ENCODE data around the gene INSIG1. TPM values are rescaled to one million over a fixed set of nuclear protein-coding genes. Genes with fewer than 3 reads are reported as not detected.

Gene INSIG1
- total and polyA plus RNA-seq, 2 of the 4 experiments (the other 2 are of a cell fraction) = 19.0 to 26.0 TPM

DNA sequence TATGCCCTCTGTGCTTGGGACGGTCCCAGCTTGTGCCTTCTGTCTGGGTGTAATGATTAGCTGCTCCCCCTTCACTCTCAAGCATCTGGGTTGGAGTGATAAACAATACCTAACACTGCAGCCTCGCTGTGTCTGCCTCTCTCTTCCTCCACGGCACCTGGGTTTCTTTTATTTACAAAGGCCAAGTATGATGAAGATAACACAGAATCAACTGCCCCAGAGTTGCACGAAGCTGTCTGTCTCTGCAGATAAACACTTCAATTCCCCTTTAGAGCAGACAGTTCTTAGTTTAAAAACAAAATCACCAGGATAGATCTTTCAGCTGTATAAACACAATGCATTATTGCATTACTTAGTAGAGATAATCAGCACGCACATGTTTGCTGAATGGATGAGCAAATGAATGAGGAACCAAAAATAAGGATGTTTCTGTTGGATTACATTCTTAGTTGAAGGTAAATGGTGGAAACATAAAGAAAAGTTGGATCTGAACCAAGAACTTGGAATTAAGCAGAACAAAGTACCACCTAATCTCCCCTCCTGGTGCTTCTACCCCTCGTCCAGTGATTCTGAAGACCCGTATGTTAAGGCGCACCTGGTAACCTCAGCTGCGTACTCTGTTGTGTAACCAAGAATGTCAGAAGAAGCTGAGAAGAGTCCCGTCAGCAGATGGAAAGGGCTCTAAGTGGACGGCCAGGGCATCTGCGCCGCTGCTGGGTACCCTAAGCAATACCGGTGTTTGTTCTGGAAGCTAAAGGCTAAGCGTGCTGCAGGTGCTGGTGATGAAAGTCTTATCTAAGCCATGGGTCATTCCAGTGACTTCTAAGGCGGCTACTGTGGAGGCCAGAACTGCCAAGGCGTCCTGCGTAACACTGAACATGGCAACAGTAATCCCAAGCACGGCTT lies 26.6 kb downstream of the INSIG1 start:
- H2BK5ac ChIP-seq (ENCODE audit: low read depth, low read length, poor library complexity, severe bottlenecking) = no peak overlapping the region
- no peak overlapping the region for H2BK20ac ChIP-seq (ENCODE audit: low read depth, low read length)
- H4K8ac ChIP-seq (ENCODE audit: low read depth in 2 of 2, low read length in 2 of 2) = no peak overlapping the region
- DNase-seq (no peak), ATAC-seq (ENCODE audit: low read depth) (no peak)
- H3K9me1 ChIP-seq (ENCODE audit: insufficient read depth, low read length) = no peaks in the 10 kb centered on the region
- no peaks in the 10 kb centered on the region for H3K4me1 ChIP-seq (ENCODE audit: control insufficient read depth, insufficient read depth, low read length)
- dilution Hi-C loops (cut with HindIII; ENCODE audit: low sequenced_read_pairs, unreplicated experiment) = no loop called here
- H3K36me3 ChIP-seq (ENCODE audit: control insufficient read depth, insufficient read depth, low read length) = no peaks in the 10 kb centered on the region
- H3K9me3 ChIP-seq (ENCODE audit: control insufficient read depth, insufficient read depth, low read length) = no peaks in the 10 kb centered on the region
- no peak overlapping the region for H3K4ac ChIP-seq (ENCODE audit: low read depth, low read length)
- CTCF ChIA-PET = no interaction called here
- H3K27ac ChIP-seq (ENCODE audit: insufficient read depth, low read length) = no peak overlapping the region
- H3K14ac ChIP-seq (replicated peaks; ENCODE audit: low read depth, low read length) = no peak overlapping the region
- H2AK9ac ChIP-seq (replicated peaks; ENCODE audit: low read depth, low read length, poor library complexity) = no peak overlapping the region
- no peak overlapping the region for H2BK120ac ChIP-seq (ENCODE audit: low read depth, low read length)
- no peak overlapping the region for H4K91ac ChIP-seq (ENCODE audit: insufficient read depth, low read depth, low read length)
- no peak overlapping the region for H2AK5ac ChIP-seq (ENCODE audit: low read depth, low read length)
- TF ChIP-seq MAFK (IDR thresholded peaks at IDR 0.05; ENCODE audit: low read depth, low read length) (no peak), NFE2L2 (IDR thresholded peaks at IDR 0.05; ENCODE audit: low read depth, low read length) (no peak), RFX5 (IDR thresholded peaks at IDR 0.05; ENCODE audit: low read depth, low read length) (no peak), SMC3 (IDR thresholded peaks at IDR 0.05; ENCODE audit: low read depth, low read length) (no peak), ELK1 (IDR thresholded peaks at IDR 0.05; ENCODE audit: borderline replicate concordance, low read depth, low read length) (no peak), RAD21 (IDR thresholded peaks at IDR 0.05; ENCODE audit: low read length) (no peak), FOS (IDR thresholded peaks at IDR 0.05; ENCODE audit: low read depth, low read length) (no peak), MAZ (IDR thresholded peaks at IDR 0.05; ENCODE audit: borderline replicate concordance, low read depth, low read length) (no peak), CEBPB (IDR thresholded peaks at IDR 0.05; ENCODE audit: low read depth, low read length) (no peak), MXI1 (IDR thresholded peaks at IDR 0.05; ENCODE audit: borderline replicate concordance, low read depth, low read length) (no peak), CHD1 (IDR thresholded peaks at IDR 0.05; ENCODE audit: low read depth, low read length) (no peak), POLR2A (IDR thresholded peaks at IDR 0.05; ENCODE audit: low read depth, low read length) (no peak)
- TF ChIP-seq, protein P1, sequence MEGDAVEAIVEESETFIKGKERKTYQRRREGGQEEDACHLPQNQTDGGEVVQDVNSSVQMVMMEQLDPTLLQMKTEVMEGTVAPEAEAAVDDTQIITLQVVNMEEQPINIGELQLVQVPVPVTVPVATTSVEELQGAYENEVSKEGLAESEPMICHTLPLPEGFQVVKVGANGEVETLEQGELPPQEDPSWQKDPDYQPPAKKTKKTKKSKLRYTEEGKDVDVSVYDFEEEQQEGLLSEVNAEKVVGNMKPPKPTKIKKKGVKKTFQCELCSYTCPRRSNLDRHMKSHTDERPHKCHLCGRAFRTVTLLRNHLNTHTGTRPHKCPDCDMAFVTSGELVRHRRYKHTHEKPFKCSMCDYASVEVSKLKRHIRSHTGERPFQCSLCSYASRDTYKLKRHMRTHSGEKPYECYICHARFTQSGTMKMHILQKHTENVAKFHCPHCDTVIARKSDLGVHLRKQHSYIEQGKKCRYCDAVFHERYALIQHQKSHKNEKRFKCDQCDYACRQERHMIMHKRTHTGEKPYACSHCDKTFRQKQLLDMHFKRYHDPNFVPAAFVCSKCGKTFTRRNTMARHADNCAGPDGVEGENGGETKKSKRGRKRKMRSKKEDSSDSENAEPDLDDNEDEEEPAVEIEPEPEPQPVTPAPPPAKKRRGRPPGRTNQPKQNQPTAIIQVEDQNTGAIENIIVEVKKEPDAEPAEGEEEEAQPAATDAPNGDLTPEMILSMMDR (conservative IDR thresholded peaks at IDR 0.05; ENCODE audit: low read depth, low read length) = no peak
- no peak overlapping the region for H2BK15ac ChIP-seq (ENCODE audit: low read depth, low read length)
- H3K79me1 ChIP-seq (ENCODE audit: low read depth in 1 of 2, low read length in 2 of 2) = no peaks in the 10 kb centered on the region
- no TSS peak for BruUV-seq (replicated peaks)
- H3K9ac ChIP-seq (ENCODE audit: low read depth, low read length) = no peak overlapping the region
- H3K27me3 ChIP-seq (ENCODE audit: control insufficient read depth, insufficient read depth, low read length) = no peaks in the 10 kb centered on the region; the same call in 1 of the 2 replicates
- H3K4me3 ChIP-seq (ENCODE audit: insufficient read depth, low read depth, low read length) = no peak overlapping the region
- H4K20me1 ChIP-seq (ENCODE audit: insufficient read depth, low read length) = no peaks in the 10 kb centered on the region
- POLR2A ChIA-PET (ENCODE audit: unreplicated experiment) = no interaction called here
- H3K56ac ChIP-seq (ENCODE audit: extremely low read depth, insufficient read depth, low read length) = no peak overlapping the region
- intact Hi-C loops (cut with micrococcal nuclease) = no loop called here
- WGBS, 2 experiments (ENCODE audit: extremely low coverage in 2 of 2, insufficient read length in 1 of 2) = 54% methylated on average over 11 of the region's 19 CpGs; no CpG with 5 or more reads in 1 of the 2 experiments
- H3K4me2 ChIP-seq (ENCODE audit: low read depth, low read length) = no peak overlapping the region
- no peak overlapping the region for H3K23ac ChIP-seq (ENCODE audit: low read depth, low read length)
- no peak overlapping the region for H3K18ac ChIP-seq (ENCODE audit: low read depth, low read length)
- no peak overlapping the region for H4K5ac ChIP-seq (ENCODE audit: low read depth, low read length)
- H2AFZ ChIP-seq (replicated peaks; ENCODE audit: low read length, poor library complexity) = no peak overlapping the region
- in situ Hi-C loops (cut with MboI; ENCODE audit: low sequenced_read_pairs) = no loop called here

Data from IMR-90 (cell line).